Vagina (tissue), 2 donors: Measurements from ENCODE around the gene PAPSS2.

ENCODE experiments used
- POLR2A ChIP-seq, 2 donors: fragments of 450-650 bp; IDR thresholded peaks; one replicate each; pipeline ENCODE4 v1.6.1; 2017; ENCODE audit warnings: antibody characterized with exemption in 2 of 2, mild to moderate bottlenecking in 2 of 2, moderate library complexity in 2 of 2
- POLR2AphosphoS5 ChIP-seq, 2 donors: sonication (generic); formaldehyde crosslinking; IDR thresholded peaks; one replicate each; pipeline ENCODE4 v1.9.0; 2017; ENCODE audit warnings: antibody characterized with exemption in 2 of 2, mild to moderate bottlenecking in 2 of 2, low read depth in 1 of 2; ENCODE audit not compliant: insufficient read depth in 1 of 2
- TF ChIP-seq, protein P1 (sequence below), 3 experiments: fragments of 450-650 bp in 2 of 3; fragments of 200-600 bp in 1 of 3; sonication (generic) in 1 of 3; IDR thresholded peaks; one replicate each; pipeline ENCODE4 v1.5.1; 2017 to 2019; ENCODE audit warnings: antibody characterized with exemption in 3 of 3, mild to moderate bottlenecking in 2 of 3, moderate library complexity in 2 of 3

DNA sequence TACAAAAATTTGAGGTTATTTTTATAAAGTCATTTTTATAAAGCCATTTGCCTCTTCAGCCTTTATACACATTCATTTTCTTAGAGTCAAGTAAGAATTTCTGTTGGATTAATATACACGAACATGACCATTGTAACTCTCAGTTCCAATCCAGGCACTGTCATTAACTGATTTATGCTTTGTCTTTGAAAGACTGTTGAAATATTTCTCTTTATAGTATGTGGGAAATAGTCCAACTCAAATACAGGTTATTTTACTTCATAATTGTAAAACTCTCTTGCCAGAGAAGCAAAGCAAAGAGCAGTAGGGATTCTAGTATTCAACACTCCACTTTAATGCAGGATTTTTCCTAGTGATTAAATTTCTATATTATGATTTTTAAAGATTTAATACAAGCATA, 36.5 kb upstream of the PAPSS2 start:
- TF ChIP-seq, protein P1, sequence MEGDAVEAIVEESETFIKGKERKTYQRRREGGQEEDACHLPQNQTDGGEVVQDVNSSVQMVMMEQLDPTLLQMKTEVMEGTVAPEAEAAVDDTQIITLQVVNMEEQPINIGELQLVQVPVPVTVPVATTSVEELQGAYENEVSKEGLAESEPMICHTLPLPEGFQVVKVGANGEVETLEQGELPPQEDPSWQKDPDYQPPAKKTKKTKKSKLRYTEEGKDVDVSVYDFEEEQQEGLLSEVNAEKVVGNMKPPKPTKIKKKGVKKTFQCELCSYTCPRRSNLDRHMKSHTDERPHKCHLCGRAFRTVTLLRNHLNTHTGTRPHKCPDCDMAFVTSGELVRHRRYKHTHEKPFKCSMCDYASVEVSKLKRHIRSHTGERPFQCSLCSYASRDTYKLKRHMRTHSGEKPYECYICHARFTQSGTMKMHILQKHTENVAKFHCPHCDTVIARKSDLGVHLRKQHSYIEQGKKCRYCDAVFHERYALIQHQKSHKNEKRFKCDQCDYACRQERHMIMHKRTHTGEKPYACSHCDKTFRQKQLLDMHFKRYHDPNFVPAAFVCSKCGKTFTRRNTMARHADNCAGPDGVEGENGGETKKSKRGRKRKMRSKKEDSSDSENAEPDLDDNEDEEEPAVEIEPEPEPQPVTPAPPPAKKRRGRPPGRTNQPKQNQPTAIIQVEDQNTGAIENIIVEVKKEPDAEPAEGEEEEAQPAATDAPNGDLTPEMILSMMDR (IDR thresholded peaks at IDR 0.05), result no peak
- TF ChIP-seq POLR2AphosphoS5 (IDR thresholded peaks at IDR 0.05; ENCODE audit: insufficient read depth in 1 of 2, low read depth in 1 of 2), result no peak
- TF ChIP-seq POLR2A (IDR thresholded peaks at IDR 0.05), result no peak
